Testis (tissue), 2 donors: ENCODE data around the gene MAML3.

Experiments used
- POLR2A ChIP-seq: fragments of 450-650 bp; IDR thresholded peaks from one replicate; pipeline ENCODE4 v1.6.1; 2017; ENCODE audit warnings: antibody characterized with exemption, mild to moderate bottlenecking, moderate library complexity
- TF ChIP-seq, protein P1 (sequence below), 3 experiments: fragments of 450-650 bp in 2 of 3; fragments of 200-600 bp in 1 of 3; sonication (generic) in 1 of 3; IDR thresholded peaks; one replicate each; pipeline ENCODE4 v1.5.1; 2016 to 2019; ENCODE audit warnings: antibody characterized with exemption in 3 of 3, mild to moderate bottlenecking in 2 of 3, moderate library complexity in 1 of 3

DNA sequence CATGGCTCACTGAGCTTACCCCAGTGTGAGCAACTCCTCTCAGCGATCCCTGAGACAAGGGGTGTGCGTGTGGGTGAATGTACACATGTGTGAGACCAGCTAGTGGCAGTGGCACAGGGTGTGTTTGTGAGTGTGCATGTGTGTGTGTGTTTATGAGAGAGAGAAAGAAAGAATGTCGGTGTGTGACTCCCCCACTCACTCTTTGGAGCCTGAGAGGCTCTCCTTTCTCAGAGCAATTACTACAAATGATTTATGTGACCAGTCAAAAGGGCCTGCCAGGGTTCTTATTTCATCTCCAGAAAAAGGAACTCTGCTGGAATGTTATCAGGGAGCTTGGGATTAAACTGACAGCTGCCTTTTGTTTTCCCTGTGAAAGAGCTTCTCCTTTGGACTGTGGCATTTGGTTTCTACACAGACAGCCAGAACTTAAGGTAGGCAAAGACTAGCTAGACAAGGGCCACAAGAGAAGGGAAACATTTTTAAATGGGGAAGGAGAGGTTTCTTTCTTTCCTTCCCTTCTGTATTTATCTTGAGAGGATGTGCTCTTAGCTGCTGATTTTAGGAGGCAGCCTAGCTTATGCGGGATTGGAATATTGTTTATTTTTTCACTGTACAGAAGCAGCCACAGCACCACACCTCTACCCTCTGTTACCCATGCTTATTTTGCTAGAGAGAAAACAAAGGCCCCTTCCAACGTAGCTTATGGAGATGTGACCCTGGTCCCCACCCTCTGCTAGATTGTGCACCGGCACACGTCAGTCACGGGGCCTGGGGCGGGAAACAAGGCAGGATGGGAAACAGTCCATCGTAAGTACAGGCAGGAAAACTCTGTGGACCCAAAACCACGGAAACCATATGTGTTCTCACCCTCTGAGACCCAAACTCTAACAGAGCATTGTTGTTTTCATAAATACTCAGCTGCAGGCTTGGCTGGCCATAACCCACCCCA lies 344.9 kb downstream of the MAML3 start:
- no peak for TF ChIP-seq POLR2A
- TF ChIP-seq, protein P1, sequence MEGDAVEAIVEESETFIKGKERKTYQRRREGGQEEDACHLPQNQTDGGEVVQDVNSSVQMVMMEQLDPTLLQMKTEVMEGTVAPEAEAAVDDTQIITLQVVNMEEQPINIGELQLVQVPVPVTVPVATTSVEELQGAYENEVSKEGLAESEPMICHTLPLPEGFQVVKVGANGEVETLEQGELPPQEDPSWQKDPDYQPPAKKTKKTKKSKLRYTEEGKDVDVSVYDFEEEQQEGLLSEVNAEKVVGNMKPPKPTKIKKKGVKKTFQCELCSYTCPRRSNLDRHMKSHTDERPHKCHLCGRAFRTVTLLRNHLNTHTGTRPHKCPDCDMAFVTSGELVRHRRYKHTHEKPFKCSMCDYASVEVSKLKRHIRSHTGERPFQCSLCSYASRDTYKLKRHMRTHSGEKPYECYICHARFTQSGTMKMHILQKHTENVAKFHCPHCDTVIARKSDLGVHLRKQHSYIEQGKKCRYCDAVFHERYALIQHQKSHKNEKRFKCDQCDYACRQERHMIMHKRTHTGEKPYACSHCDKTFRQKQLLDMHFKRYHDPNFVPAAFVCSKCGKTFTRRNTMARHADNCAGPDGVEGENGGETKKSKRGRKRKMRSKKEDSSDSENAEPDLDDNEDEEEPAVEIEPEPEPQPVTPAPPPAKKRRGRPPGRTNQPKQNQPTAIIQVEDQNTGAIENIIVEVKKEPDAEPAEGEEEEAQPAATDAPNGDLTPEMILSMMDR (IDR thresholded peaks at IDR 0.05), result no peak
